ENCODE data around the gene GUCA2B. TPM values are rescaled to one million over a fixed set of nuclear protein-coding genes. Genes with fewer than 3 reads are reported as not detected.

The GUCA2B gene
- total RNA-seq, 1 experiment from 2014 or later: not detected

DNA sequence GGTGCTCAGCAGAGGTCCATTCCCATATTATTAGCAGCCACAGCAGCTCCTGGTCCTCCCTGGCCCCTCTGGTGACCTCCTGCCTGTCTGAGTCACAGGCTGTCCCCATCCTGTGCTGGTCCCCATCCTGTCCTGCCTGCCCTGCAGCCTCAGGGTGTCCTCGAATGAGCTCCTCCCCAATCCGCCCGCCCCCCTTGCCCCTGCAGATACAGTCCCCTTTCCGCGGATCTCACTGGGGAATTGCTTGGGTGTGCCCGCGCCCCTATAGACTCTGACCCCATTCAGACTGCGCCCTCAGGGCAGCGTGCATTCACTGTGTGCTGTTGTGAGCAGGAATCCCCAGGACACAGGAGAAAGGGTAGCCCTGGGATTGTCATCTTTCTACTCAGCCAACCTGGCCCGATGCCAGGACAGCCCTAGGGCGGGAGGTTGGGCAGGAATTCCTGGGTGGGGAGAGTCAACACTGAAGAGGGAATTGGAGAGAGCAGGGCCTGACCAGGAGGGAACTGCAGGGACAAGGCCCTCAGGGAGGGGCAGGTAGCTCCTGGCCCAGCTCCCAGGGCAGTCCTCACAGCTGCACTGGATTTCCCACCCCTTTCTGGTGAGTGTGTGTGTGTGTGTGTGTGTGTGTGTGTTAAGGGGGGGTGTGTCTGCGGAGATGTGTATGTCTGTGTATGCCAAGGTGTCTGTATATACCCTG is 12.5 kb downstream of the GUCA2B start:
- Histone ChIP-seq H3K9me3 (ENCODE audit: control insufficient read depth, insufficient read depth, low read depth, low read length) (peaks cover 2% of the 10 kb centered on the region; the same call in 1 of the 2 replicates), H3K4me3 (ENCODE audit: low read depth in 2 of 2, low read length in 2 of 2) (no peak overlapping the region), H3K27ac (ENCODE audit: low read length) (no peak overlapping the region), H3K4me1 (ENCODE audit: control insufficient read depth, insufficient read depth, low read length) (no peaks in the 10 kb centered on the region), H3K36me3 (ENCODE audit: control insufficient read depth, insufficient read depth, low read length) (no peaks in the 10 kb centered on the region), H3K27me3 (ENCODE audit: control insufficient read depth, insufficient read depth, low read length) (no peaks in the 10 kb centered on the region)
- ChIA-PET CTCF (no interaction called here), POLR2A (no interaction called here)
- DNase-seq (ENCODE audit: low read depth, low spot score) (no peak), ATAC-seq (peak; percentile 43)
- in situ Hi-C loops (cut with HindIII; ENCODE audit: low pct_unique_long_range_greater_than_20kb, low sequenced_read_pairs) (no loop called here), intact Hi-C loops (cut with micrococcal nuclease; ENCODE audit: unreplicated experiment) (no loop called here)
- TF ChIP-seq TCF7L2 (IDR thresholded peaks at IDR 0.05; ENCODE audit: low read depth, low read length): no peak
- TF ChIP-seq, protein P1, sequence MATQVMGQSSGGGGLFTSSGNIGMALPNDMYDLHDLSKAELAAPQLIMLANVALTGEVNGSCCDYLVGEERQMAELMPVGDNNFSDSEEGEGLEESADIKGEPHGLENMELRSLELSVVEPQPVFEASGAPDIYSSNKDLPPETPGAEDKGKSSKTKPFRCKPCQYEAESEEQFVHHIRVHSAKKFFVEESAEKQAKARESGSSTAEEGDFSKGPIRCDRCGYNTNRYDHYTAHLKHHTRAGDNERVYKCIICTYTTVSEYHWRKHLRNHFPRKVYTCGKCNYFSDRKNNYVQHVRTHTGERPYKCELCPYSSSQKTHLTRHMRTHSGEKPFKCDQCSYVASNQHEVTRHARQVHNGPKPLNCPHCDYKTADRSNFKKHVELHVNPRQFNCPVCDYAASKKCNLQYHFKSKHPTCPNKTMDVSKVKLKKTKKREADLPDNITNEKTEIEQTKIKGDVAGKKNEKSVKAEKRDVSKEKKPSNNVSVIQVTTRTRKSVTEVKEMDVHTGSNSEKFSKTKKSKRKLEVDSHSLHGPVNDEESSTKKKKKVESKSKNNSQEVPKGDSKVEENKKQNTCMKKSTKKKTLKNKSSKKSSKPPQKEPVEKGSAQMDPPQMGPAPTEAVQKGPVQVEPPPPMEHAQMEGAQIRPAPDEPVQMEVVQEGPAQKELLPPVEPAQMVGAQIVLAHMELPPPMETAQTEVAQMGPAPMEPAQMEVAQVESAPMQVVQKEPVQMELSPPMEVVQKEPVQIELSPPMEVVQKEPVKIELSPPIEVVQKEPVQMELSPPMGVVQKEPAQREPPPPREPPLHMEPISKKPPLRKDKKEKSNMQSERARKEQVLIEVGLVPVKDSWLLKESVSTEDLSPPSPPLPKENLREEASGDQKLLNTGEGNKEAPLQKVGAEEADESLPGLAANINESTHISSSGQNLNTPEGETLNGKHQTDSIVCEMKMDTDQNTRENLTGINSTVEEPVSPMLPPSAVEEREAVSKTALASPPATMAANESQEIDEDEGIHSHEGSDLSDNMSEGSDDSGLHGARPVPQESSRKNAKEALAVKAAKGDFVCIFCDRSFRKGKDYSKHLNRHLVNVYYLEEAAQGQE (IDR thresholded peaks at IDR 0.05; ENCODE audit: insufficient read depth in 1 of 2, low read depth in 2 of 2, low read length in 1 of 2): no peak
- TF ChIP-seq, protein P2, sequence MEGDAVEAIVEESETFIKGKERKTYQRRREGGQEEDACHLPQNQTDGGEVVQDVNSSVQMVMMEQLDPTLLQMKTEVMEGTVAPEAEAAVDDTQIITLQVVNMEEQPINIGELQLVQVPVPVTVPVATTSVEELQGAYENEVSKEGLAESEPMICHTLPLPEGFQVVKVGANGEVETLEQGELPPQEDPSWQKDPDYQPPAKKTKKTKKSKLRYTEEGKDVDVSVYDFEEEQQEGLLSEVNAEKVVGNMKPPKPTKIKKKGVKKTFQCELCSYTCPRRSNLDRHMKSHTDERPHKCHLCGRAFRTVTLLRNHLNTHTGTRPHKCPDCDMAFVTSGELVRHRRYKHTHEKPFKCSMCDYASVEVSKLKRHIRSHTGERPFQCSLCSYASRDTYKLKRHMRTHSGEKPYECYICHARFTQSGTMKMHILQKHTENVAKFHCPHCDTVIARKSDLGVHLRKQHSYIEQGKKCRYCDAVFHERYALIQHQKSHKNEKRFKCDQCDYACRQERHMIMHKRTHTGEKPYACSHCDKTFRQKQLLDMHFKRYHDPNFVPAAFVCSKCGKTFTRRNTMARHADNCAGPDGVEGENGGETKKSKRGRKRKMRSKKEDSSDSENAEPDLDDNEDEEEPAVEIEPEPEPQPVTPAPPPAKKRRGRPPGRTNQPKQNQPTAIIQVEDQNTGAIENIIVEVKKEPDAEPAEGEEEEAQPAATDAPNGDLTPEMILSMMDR (IDR thresholded peaks at IDR 0.05): no peak
- no peak for TF ChIP-seq SIN3A (IDR thresholded peaks at IDR 0.05; ENCODE audit: borderline replicate concordance, insufficient read depth, low read depth, low read length)
- TF ChIP-seq POLR2AphosphoS5 (IDR thresholded peaks at IDR 0.05; ENCODE audit: low read depth, low read length): no peak
- BruUV-seq (replicated peaks): no TSS peak

DNA sequence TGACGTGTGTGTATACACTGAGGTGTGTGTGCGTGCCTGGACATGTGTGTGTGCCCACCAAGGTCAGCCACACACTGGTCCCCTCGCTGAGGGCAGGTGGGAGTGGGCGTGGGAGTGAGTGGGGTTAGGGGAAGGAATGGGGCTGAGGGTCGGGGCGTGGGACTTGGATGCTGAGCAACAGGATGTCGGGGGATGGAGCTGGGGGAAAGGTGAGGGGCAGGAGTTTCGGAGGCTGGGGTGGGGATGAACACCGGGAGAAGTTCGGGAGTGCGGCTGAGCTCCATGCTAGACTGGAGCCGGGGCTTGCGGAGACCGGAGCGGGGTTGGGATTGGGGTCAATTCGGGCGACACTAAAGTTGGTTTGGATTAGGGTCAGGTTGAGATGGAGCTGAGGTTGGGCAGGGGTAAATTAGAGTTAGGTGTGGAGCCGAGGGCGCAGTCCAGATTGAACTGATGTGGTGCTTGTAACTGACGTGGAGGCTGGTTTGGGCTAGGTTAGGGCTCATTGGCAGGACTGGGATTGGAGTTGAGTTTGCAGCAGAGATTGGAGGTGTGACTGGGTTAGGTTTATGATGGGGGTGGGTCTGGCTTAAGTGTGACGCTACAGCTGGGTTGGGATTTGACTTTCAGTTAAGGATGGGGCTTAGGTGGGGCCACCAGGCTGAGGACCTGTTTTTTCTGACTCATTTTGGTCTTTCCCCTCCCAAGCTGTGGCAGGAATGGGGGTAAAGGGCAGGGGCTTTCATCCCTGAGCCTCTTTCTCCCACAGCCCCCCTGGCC is 14.6 kb downstream of the GUCA2B start:
- no peak for DNase-seq (ENCODE audit: low read depth, low spot score)
- ATAC-seq: peak; percentile 43
- Histone ChIP-seq H3K27ac (ENCODE audit: low read length) (no peak overlapping the region), H3K4me1 (ENCODE audit: control insufficient read depth, insufficient read depth, low read length) (no peaks in the 10 kb centered on the region), H3K27me3 (ENCODE audit: control insufficient read depth, insufficient read depth, low read length) (no peaks in the 10 kb centered on the region), H3K9me3 (ENCODE audit: control insufficient read depth, insufficient read depth, low read depth, low read length) (no peaks in the 10 kb centered on the region), H3K36me3 (ENCODE audit: control insufficient read depth, insufficient read depth, low read length) (no peaks in the 10 kb centered on the region), H3K4me3 (ENCODE audit: low read depth in 2 of 2, low read length in 2 of 2) (no peak overlapping the region)
- in situ Hi-C loops (cut with HindIII; ENCODE audit: low pct_unique_long_range_greater_than_20kb, low sequenced_read_pairs) (no loop called here), intact Hi-C loops (cut with micrococcal nuclease; ENCODE audit: unreplicated experiment) (no loop called here)
- ChIA-PET POLR2A (no interaction called here), CTCF (no interaction called here)
- no TSS peak for BruUV-seq (replicated peaks)
- TF ChIP-seq POLR2AphosphoS5 (IDR thresholded peaks at IDR 0.05; ENCODE audit: low read depth, low read length) (no peak), SIN3A (IDR thresholded peaks at IDR 0.05; ENCODE audit: borderline replicate concordance, insufficient read depth, low read depth, low read length) (no peak), TCF7L2 (IDR thresholded peaks at IDR 0.05; ENCODE audit: low read depth, low read length) (no peak)
- TF ChIP-seq, protein P2 (IDR thresholded peaks at IDR 0.05): no peak
- TF ChIP-seq, protein P1 (IDR thresholded peaks at IDR 0.05; ENCODE audit: insufficient read depth in 1 of 2, low read depth in 2 of 2, low read length in 1 of 2): no peak
